Sigmoid colon (tissue), 4 donors: ENCODE results near the gene FUS.

ENCODE experiments used
- CTCF ChIP-seq, 4 experiments: fragments of 450-650 bp in 3 of 4; fragments of 200-600 bp in 1 of 4; IDR thresholded peaks; one replicate each; pipeline ENCODE4 v1.5.1; 2016 to 2019; ENCODE audit warnings: antibody characterized with exemption in 4 of 4, mild to moderate bottlenecking in 3 of 4, moderate library complexity in 2 of 4
- EP300 ChIP-seq, 4 donors: sonication (generic); formaldehyde crosslinking; IDR thresholded peaks; one replicate each; pipeline ENCODE4 v1.6.1; 2017; ENCODE audit warnings: antibody characterized with exemption in 4 of 4
- POLR2A ChIP-seq, 2 donors: fragments of 450-650 bp; IDR thresholded peaks; one replicate each; pipeline ENCODE4 v1.6.1; 2016; ENCODE audit warnings: antibody characterized with exemption in 2 of 2, mild to moderate bottlenecking in 2 of 2, moderate library complexity in 2 of 2
- POLR2AphosphoS5 ChIP-seq, 4 donors: sonication (generic); formaldehyde crosslinking; IDR thresholded peaks; one replicate each; pipeline ENCODE4 v1.6.1; 2017; ENCODE audit warnings: antibody characterized with exemption in 4 of 4

GRCh38 chr16:31206776-31207175 lies 26.8 kb downstream of the FUS start:
- TF ChIP-seq CTCF (IDR thresholded peaks at IDR 0.05) (no peak), POLR2A (IDR thresholded peaks at IDR 0.05) (no peak), POLR2AphosphoS5 (IDR thresholded peaks at IDR 0.05) (no peak), EP300 (IDR thresholded peaks at IDR 0.05) (no peak)
